Measurements from ENCODE around the gene ANKRD13D.
A peak's percentile ranks its signal among the peaks of the same experiment; 100 is the strongest.

ANKRD13D gene

GRCh38 chr11:67262731-67263675 is 26.1 kb upstream of the ANKRD13D start:
- DNase-seq = peak in 1 of 2 donors; percentile 74

DNA sequence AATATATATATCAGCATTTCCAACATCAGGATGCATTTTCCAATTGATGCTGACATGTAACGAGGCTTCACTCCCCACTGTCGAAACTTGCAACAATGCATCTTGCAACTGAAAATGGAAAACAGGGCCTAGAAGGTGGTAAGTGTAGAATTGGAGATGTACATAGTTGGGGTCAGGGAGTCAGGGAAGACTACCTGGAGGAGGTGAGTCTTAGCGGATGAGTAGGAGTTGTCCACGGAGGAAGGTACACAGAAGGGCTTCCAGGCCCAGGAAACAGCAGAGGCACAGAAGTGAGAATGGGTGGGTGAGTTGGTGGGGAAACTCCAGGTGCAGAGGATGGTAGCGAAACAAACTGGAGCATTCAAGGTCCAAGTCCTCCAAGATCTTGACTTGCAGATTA is 24.8 kb upstream of the ANKRD13D start:
- DNase-seq = no peak

DNA sequence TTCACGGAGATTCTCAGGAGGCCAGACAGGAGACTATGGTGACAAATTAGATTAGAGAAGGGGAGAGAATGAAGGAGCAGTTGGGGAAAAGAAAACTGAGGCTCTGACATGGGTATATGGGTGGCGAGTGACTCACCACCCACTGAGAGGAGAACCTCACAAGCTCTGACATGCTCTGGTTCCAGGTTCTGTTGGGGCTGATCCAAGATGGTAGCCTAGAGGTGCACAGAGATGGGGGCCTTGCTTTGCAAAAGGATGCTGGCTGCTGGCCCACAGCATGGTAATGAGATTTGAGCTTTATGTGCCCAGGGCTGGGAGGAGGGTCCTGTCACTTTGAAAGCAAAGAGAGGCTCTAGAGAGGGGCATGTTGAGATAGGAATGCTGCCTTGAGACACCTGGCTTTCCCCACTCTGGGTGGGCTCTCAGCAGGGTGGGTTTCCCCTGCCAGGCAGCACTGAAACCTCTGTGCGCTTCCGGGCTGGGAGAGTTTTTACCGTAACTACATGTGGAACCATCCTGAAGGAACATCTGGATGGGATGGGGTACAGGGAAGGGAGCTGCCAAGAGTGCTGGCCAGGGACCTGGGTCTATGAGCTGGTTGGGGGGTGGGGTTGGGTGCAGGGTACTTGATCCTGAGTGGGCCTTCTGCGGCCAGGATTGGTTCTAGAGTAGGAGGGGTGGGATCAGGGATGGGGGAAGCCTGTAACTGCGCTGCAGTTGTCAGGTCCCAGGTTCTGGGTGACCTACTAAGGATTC is 24.0 kb upstream of the ANKRD13D start:
- DNase-seq = no peak

- DNase-seq = peak; percentile 68 to 85
Measured at GRCh38 chr11:67265633-67266448, 23.3 kb upstream of the ANKRD13D start.

GRCh38 chr11:67266449-67267187 is 22.5 kb upstream of the ANKRD13D start, which contains the start of gene GRK2:
GRK2 (plus strand) TSS chr11:67266473; CDS start chr11:67266700, 227 bp downstream.
- no peak for DNase-seq

DNA sequence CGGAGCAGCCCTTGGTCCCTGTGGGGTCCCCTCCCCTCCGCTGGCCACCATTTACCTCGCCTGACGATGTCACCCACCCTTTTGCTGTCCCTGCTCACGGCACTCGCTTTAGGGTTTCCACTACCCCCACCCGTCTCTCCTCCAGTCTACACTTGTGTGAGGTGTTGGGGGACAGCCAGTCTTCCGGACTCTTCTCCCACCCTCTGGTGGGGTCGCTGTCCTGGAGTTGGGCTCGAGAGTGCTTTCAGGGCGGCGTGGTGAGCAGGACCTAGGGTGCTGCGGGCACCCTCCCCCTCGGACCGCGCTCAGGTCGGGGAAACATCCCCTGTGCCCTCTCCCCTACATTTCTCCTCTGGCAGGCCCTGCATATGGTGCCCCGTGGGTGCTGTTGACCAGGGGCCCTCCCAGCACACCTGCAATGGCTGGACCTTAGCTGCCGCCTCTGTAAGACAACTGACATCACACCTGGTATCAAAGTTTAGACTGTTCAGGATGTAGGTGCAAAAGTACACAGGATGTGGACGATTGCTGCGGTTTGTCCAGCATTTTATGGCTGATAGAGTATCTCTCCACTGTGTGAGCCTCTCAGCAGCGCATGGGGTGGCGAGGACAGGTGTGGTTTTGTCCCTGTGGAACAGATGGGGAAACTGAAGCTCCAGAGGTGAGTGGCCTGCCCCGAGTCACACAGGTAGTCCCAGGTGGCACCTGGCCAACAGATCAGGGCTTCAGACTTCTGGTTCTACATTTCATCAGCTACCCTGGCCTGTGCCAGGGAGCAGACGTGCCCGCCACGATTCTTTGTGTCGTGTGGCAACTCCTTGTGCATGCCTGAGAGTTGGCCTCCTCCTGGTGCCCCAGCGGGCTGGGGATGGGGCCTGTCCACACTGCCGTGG is 21.7 kb upstream of the ANKRD13D start:
- no peak for DNase-seq

DNA sequence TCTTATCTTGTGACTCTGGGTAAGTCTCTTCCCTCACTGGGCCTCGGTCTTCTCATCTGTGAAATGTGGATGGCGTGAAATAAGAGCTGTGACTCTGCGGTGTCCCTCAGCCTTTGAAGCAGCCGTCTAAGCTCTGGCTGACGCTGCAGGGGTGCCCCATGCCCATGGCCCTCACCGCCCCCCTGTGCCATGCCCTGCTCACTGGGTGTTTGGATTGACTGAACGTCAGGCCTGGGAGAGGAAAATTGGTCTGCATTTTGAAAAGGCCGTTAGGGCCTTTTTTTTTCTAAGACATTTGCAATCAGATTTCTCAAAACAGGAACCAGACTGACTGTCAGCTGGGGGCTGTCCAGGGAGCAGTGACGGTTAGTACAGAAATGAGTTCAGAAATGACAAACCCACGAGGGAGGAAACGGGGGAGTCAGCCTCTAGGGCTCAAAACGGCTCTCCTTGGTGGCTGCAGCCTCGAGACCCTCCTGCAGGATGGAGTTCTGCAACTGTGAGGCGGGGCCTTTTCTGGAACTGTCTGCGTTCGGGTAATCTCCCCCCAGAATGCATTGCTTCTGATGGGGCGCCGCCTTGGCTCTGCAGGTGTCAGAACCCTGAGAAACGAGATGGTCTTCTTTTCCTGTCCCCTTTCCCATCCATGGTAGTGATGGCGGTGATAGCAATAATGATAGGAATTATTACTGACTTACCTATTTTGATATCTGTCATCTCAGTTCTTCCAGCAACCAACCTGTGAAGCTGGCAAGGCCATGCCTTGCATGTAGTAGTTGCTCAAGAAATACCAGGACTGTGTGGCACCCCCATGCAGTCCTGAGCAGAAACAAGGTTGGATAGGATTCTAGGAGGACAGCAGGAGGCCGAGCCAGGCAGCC is 20.8 kb upstream of the ANKRD13D start:
- DNase-seq = peak; percentile 56 to 59

DNA sequence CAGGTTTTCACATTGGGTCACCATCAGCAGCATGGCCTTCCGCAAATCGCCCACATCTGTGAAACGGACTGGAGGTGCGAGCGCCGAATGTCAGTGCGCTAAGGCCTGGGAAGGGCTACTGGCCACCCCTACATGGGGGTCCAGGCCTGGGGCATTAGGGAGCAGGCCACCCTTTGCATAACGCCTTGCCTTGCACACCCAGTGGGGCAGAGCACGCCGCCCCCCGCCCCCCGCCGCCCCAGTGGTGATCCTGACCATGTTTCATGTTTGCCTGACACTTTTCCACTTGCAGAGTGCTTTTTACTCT is 20.2 kb upstream of the ANKRD13D start:
- no peak for DNase-seq

DNA sequence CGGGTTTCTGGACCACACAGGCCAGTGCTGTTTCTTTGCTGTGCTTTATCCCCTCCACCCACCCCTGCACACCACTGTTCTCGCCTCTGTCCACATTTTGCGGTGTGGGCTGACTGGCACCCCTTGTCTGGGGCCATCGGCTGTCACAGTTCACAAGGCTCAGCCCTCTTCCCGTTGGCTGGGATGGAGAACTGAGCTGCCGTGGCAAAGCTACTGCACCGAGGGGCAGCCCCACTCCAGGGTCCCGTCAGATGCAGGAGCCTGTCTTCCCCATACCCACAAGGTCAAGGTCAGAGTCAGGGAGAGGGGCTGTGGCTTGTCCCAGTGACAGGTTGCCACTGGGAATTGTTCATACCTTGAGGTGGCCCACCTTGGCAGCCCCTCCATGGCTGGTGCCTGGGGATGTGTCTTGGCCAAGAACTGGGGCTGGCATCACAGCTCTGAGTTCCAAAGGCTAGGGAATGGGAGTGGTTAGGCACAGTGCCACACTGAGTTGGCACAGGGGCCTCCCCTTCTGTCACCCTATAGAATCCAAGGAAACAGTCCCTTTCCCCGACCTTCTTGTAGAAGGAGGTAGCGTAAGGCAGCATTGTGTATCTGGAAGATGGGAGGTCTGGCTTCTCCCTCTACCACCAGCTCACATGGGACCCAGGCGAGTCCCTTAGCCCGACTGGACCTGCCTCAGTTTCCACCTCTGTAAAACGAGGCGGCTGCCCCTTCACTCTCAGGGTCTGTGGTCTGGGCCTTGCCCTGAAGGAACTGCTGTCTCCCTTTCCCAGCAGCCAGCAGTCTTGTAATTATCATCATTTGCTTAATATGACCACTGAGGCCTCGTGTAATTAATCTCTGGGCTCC is 19.5 kb upstream of the ANKRD13D start:
- no peak for DNase-seq

DNA sequence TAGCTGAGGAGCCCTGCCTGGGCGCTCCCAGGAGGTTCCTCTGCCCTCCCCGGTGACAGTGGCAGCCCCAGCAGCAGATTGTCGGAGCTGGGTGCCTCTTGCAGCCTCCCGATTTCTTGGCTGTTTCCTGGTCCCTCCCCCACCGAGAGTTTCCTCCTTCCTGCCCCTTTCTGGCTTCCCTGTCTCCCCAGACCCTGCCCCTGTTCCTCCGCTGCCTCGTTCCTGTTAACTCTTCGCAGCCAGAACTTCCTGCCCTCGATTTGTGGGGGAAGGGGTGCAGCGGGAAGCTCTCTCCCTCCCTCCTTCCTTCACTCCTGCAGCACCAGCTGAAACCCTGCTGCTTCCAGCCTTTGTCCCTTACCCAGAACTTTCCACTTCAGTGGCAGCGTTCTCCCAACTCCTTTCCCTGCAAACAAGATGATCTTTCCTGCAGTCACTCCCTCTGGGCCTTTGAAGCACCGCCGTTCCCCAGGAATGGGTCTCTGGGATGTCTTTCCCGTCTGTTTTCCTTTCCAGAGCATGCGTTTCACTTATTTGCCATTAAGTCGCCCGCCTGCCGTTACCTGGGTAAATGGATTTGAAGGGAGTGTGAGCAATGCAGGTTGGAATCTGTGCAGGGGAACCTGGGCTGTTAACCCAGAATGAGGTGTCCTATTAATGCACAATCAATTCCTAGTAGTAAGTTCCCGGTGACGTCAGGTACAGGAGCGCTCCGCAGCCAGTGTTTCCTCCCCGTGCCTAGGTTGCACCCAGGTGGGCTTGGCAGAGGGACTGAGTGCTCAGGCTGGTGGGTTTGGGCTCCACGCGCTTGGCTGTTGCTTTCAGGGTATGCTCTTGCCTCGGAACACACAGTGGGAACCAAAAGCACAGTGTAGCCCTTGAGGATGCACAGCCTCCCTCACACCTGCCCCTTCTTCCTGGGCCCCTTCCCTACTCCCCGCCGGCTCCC is 18.6 kb upstream of the ANKRD13D start:
- DNase-seq = no peak

- DNase-seq = no peak
Measured at GRCh38 chr11:67271205-67271540, 17.9 kb upstream of the ANKRD13D start.

- DNase-seq = peak in 1 of 2 donors; percentile 50
Measured at GRCh38 chr11:67271541-67272284, 17.4 kb upstream of the ANKRD13D start.

DNA sequence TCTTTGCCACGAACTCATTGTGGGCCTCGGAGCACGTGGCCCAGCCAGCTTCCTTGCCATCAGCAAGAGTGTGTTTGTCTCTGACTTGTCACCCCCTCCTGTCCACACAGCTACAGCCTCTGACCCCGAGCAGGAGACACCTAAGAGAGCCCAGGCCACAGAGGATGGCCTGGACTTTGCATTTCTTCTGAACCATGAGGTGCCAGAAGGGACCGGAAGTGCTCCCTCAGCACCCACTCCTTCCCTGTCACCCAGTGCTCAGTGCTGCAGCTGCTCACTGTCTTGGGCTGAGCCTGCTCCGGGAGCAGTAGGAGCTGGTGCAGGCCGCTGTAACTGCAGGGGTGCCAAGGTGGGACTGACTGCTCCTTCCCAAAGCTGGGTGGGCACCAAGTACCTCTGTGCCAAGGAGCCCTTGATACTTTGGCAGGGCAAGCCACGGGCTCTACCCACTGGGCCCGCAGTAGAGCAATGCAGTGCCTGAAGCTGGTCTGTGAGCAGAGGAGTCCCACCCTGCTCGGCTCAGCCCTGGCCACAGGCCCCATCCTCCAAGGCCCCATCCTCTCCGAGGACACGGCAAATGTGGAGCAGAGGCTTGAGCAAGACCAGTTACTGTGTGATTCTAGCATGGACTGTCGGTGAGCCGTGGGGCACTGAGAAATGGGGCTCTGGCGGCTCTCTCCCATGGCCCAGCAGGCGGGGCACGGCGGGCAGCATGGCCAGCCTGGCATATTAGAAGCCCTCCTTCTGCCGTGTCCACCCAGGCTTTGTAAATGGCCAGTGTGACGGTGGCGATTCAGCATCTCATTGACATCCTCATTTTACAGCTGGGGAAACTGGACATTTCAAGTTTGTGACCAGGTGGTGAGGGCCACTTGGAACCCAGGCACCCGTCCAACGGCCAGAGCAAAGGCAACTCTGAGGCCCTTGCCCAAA is 16.5 kb upstream of the ANKRD13D start:
- DNase-seq = no peak

DNA sequence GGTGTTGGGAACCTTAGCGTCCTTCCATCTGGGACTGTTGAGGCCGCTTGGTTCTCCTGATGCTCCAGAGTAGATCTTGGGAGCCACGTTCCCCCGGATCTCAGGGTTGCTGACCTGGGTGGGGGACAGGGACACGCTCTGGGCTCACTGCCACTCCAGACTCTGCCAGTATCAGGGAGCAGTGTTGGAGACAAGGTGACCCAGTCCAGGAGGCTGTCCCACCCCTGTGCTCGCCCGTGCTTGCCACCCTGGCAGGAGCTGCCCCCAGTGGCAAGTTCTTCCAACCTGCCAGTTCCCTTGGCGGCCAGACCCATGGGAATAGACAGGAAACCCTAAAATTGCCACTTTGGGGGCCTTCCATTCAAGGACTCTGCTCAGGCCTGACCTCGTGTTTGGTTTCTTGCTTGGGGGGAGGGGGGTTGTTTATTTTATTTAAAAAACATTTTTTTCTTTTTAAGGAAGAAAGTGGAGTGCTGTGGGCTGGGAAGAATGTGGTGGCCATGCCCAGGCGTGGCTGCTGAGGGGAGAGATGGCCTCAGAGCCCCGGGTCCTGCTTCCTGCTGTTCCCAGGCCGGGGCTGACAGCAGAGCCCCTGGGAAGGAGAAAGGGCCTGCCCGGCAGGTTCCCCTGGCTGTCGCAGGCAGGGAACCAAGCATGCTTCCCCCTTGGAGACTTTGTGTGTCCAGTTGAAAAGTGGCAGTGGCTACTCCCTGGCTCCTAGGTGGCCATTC is 15.7 kb upstream of the ANKRD13D start:
- no peak for DNase-seq

DNA sequence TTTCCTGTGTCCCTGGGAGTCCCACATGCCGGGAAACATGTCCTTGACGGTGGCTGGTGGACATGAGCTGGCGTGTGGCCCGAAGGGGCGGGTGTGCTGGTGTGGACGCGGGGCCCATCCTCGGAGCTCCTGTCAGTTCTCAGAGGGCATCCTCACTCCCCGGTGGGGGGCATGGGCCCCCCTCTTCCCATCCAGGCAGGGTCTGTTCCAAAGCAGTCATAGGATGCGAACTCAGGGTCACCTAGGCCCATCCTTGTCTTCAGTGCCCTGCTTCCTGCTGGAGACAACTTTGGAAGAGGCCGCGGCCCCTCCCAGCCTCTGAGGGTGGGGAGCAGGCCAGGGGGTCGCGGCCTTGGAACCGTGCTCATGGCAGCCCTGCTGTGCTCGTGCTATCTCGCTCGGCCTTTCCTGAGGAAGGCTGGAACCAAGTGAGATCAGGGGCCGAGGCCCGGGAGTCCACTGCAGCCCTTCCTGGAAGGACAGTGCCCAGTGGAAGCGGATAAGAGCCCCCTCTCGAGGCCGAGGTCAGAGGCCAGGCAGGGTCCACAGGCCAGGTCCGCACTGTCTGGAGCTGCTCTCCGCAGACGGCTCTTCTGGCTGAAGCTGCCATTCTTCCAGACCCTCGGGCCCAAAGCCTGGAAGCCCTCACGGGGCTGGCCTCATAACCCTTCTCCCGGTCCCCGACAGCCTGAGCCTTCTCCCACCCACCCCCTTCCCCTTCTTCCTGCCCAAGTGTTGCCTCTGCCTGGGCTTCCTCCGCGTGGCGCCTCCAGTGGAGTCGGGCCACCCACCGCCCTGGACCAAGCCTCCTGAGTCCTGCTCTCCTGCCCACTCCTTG is 14.1 kb upstream of the ANKRD13D start:
- no peak for DNase-seq

All from stimulated activated CD4-positive, alpha-beta T cell treated with anti-CD3 and anti-CD28 coated beads, Interleukin-2, amount 100 ng/mL, for 48 hours (primary cell).